NCI-H510A (cell line): ENCODE data around the gene SOWAHC.
"Not testable (repeated sequence)": the region's sequence is repeated elsewhere in the genome, so short reads cannot be mapped to it uniquely, and the experiment has no call there.

Experiments
- DNase-seq: peaks from one replicate; lab custom pipeline; 2025; lab: John Stamatoyannopoulos, UW

Gene SOWAHC, protein sequence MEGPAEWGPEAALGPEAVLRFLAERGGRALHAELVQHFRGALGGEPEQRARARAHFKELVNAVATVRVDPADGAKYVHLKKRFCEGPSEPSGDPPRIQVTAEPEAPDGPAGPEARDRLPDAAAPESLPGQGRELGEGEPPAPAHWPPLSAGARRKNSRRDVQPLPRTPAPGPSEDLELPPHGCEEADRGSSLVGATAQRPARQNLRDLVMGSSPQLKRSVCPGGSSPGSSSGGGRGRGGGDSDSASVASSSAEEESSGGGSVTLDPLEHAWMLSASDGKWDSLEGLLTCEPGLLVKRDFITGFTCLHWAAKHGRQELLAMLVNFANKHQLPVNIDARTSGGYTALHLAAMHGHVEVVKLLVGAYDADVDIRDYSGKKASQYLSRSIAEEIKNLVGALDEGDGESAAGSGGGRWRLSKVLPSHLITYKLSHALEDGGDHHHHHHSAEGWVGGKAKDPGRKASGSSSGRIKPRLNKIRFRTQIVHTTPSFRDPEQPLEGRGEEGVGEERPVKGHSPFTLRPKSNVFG

DNA sequence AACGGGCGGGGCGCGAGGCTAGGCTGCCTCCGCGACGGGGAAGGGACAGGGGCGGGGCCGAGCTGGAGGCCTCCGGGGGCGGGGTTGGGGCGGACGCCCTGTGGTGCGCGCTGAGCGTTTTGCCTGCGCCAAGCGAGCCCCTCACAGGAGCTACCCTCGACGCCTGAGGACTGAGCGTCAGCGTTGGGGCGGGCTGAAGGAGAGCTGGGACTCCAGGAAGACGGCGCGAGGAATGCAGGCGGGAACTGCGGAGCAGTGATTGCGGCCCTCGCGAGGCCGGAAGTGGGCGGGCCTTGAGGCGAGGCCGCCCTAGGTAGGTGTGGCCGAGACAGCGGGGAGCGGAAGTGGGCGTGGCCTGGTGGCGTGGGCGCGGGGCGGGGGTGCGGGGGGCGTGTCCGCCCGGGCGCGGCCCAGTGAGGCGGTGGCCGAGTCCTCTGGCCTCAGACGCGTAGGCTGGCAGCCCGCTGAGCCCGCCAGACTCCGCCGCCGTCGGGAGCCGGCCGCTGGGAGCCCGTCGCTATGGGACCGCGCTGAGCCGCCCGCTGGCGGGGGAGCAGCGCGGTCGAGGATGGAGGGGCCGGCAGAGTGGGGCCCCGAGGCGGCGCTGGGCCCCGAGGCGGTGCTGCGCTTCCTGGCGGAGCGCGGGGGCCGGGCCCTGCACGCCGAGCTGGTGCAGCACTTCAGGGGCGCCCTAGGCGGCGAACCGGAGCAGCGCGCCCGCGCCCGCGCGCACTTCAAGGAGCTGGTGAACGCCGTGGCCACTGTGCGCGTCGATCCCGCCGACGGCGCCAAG lies at the start of gene SOWAHC, which contains the start of gene SEPTIN10:
Gene SOWAHC, plus strand, starts transcription at position 443 of the 793 bp plus-strand sequence. Its CDS starts 126 bp downstream, at position 569.
Gene SEPTIN10, minus strand, starts transcription at position 45 of the 793 bp plus-strand sequence. CDS start 139 bp downstream, outside the sequence.
- peak; percentile 96 for DNase-seq

DNA sequence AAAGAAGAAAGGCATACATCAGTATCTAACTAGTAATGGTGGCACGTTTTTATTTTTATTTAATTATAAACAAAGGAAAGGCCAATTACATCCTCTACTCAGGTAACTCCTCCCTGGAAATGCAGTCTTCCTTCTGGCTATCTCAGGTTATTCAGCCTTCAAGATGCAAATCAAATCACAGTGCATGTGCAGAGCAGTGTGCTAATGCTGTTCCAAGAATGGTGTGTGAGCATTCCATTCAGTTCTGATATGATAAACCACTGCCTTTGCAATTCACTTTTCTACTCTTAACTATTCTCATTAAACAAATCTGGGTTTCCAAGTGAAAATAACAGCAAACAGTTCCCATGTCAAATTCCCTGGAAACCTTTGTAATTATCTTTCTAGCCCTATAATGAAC lies 38.8 kb upstream of the SOWAHC start:
- DNase-seq, result no peak

DNA sequence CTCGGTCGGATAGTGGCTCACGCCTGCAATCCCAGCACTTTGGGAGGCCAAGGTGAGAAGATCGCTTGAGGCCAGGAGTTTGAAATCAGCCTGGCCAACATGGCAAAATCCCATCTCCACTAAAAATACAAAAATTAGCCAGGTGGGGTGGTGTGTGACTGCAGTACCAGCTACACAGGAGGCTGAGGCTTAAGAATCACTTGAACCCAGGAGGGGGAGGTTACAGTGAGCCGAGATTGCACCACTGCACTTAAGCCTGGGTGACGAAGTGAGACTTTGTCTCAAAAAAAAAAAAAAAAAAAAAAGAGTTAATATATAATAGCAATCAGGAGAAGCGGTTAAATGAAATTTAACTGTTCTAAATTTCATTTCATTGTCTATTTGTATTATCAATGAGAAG lies 36.5 kb upstream of the SOWAHC start:
- DNase-seq, result not testable (repeated sequence)

DNA sequence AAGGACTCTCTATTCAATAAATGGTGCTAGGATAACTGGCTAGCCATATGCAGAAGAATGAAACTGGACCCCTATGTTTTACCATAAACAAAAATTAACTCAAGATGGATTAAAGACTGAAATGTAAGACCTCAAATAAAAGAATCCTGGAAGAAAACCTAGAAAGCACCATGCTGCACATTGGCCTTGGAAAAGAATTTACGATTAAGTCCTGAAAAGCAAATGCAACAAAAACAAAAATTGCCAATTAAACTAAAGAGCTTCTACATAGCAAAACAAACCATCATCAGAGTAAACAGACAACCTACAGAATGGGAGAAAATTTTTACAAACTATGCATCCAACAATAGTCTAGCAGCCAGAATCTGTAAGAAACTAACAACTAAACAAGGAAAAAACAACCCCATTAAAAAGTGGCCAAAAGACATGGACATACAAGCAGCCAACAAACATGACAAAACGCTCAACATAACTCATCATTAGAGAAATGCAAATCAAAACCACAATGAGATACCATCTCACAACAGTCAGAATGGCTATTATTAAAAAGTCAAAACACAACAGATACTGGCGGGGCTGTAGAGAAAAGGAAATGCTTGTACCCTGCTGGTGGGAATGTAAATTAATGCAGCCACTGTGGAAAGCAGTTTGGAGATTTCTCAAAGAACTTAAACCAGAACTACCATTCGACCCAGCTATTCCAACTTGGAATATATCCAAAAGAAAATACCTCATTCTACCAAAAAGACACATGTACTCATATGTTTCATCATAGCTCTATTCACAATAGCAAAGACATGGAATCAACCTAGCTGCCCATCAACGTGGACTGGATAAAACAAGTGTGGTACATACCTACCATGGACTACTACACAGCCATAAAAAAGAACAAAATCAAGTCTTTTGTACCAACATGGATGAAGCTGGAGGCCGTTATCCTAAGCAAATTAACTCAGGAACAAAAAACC lies 31.0 kb upstream of the SOWAHC start:
- DNase-seq, result no peak

DNA sequence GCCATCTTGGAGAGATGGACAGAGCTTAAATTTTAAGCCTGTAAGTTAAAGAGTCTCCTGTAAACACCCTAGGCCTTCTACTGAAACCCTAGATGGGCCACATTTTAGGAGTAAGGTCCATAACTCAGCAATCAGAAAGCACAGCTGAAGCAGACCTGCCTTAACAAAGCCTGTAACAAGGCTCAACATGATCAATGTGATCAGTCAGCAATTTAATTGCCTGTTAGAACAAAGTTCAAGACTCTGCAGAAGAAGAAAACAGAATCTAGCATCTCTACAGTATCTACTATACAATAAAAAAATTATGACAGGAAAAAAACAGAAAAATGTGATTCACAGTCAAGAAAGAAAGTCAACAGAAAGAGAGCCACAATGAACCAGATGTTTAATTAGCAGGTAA lies 27.5 kb upstream of the SOWAHC start:
- DNase-seq, result no peak

DNA sequence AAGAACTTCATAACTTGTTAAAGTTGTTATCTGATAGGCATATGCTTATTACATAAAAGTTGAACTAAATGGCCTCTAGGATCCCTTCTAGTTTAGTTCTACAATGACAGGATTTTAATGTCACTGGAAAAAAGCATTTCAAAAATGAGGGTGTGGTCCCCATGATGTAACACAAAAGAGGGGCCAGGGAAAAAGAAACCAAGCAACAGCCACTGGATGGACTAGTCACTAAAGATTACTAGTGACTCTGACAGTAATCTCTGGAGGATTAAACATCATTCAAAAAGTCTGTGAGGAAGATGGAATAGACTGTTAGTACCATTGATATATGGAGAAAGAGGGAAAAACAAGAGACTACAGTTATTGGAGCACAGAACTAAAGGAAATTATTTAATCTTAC lies 23.0 kb upstream of the SOWAHC start:
- DNase-seq, result no peak

DNA sequence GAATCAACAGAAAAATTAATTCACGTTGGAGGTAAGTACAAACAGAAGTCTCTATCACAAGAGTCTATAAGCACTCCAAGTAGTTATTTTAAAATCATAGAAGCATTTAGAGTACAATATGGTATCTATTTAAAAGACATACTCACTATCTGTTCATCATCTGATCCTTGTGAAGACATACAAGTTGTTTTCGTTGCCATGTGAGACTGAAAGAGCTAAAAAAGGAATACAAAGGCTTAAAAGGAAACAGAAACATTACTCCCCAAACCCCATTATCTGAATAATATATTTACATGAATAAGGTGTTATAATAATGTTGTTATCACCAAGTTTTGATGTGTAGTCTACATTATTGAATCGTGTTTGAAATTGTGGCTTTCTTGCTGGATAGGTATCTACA lies 21.3 kb upstream of the SOWAHC start:
- no peak for DNase-seq

DNA sequence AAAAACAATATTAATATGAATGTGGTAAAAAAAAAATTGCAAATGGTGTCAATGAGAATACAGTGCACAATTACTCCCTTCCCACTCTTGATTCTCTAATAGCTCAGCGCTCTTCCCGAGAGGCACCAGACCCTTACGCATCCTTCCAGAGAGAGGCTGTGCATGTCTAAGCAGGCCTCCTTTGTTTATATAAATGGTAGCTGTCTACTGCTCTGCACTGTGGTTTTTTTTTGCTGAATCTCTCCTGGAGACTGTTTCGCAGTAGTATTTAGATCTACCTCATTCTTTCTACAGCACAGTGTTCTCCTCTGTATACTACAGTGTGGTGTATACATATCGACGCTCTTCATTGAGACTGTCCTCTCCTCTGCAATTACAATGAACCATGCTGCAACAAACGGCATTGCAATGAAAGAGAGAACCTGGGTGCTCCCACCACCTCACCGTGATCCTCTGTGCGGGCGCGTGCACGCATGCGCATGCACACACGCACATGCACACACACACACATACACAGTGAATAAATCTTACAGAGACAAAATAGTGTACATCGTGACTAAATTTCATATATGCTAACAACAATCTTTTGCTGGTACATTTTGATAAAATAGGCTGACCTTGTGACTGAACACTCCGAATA lies 19.8 kb upstream of the SOWAHC start:
- DNase-seq, result no peak

DNA sequence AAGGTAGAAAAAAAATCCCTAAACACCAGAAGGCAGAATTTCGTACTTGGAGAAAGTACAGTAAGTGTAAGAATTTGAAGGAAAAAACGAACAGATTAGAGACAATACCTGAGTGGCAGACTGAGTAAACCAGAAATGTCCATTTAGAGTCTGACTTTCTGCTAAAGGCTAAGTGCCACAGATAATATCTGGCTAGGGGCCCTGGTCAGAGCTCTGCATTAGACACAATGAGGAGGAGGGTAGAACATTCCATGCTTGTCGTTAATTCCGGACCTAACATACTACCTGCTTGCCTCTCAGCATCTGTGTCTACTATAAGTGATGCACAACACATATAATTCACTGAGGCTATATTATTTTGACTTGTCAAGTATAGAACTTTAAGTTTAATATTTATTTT lies 18.5 kb upstream of the SOWAHC start:
- DNase-seq, result no peak

DNA sequence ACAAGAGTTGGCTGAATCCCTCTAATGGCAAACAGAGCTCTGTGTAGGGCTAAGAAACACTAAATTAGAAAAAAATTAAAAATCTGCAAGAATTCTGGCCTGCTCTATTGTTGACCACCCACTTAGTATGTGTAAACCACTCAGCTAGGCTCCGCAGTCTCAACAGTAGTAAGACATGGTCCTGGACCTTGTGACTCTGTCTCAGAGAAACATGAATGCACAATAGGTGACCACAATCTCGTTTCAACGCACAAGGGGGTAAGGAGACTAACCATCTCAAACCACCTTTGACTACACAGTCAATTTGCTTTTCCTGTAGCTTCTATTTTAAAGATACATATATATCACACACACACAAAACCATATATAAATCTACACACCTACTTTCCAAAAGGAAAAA lies 16.9 kb upstream of the SOWAHC start:
- no peak for DNase-seq

DNA sequence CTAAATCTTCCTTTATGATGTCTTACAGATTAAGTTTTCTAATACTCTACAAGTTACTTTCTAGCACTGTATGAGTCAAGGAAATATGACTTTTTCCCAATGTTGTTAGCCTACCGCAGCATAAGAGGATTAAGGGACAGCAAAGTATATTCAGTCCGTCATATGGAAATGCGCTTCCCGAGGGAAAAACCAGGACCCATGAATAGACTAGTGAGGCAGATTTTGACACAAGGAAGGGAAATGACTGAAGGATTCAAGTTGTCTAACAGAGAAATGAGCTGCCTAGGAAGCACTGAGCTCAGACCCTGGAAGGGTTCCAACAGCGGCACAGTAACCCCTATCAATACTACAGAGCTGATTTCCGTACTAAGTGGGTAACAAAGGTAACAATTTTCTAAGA lies 12.4 kb upstream of the SOWAHC start:
- DNase-seq, result no peak

DNA sequence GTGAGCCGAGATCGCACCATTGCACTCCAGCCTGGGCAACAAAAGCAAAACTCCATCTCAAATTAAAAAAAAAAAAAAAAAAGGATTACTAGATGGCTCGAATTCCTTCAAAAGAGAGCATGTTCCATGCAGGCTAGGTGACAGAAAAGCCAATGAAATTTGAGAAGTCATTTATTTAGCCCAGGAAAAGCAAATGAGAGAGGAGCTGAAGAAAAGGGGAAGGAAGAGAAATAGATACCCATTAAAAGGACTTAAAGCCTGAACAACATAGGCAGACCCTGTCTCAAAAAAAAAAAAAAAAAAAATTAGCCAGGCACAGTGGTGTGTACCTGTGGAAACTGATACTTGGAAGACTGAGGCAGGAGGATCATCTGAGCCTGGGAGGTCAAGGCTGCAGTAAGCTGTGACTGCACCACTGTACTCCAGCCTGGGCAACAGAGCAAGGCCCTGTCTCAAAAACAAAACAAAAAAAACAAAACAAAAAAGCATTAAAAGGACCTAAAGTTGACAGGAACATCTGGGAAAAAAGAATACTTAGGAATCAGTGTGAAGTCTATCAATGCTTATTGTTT lies 11.5 kb upstream of the SOWAHC start:
- DNase-seq, result no peak

DNA sequence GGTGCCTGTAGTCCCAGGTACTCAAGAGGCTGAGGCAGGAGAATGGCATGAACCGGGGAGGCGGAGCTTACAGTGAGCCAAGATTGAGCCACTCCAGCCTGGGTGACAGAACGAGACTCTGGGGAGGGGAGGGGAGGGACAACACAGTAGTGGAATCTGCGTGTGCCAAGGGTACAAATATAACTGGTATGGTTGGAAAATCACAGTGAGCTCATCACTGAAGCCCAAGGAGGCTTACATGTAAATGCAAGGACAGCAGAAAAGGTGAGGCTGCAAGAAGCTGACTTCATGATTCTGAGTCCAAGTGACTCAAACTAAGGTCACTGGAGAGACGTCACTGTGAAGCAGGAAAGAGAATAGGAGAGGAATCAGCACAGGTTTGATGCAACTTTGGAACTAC lies 9.6 kb upstream of the SOWAHC start:
- DNase-seq, result no peak

DNA sequence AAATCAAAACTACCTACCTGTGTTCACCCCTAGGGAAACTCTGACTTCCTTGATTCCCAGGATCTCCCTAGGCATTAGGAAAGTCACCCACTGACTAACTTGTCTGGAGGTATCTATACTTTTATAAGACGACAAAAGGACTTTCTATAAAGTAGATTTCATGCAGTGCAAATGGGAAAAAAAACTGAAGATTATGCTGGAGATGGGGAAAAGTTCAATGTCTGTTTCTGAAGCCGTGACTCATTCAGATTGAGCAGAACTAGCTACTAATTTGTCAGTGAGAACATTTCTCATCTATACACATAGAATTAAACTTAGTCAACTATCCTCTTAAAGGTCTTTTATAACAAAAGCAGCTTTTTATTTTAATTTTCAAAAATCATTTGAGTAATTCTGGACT lies 6.4 kb upstream of the SOWAHC start:
- DNase-seq, result no peak

DNA sequence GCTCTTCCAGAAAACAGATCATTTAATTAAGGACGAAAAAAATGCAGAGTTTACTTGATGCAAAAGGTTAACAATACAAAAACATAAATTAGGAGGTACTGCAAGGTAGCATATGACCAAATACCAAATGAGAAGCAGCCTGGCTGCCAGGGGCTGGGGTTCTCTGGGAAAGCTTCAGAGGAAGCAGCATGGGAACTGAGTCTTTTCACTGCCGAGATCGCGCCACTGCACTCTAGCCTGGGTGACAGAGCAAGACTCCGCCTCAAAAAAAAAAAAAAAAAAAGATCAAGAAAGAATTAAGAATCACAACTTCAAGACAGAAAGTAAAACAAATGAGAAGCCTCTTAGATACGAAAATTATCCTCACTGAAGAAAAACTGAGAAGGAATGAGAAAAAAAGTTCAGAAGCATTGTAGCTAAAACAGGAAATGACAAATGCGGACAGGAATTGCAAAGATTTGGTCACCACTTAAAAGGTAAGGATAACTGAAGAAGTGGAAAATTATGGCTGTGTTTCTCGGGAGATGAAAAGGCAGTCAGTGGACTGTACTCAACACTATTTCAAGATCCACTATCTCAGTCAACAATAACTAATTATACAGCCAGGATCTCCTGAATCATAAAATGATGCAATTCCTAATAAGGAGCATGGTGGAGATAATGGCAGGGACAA lies 4.7 kb upstream of the SOWAHC start:
- no peak for DNase-seq

DNA sequence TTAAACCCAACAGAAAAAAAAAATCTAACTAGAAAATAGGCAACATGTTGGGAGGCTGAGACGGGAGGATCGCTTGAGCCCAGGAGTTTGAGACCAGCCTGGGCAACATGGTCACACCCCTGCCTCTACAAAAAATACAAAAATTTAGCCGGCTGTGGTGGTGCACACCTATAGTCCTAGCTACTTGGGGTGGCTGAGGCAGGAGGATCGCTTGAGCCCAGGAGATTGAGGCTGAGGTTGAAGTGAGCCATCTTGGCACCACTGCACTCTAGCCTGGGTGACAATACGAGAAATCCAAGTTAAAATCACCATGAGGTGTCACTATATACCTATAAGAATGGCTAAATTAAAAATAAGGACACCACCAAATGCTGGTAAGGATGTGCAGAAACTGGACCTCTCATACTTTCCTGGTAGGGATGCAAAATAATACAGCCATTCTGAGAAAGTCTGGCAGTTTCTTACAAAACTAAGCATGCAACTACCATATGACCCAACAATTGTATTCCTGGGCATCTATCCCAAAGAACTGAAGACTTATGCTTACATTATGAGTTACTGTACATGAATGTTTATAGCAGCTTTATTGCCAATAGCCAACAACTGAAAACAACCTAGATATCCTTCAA lies 2.6 kb upstream of the SOWAHC start:
- no peak for DNase-seq

DNA sequence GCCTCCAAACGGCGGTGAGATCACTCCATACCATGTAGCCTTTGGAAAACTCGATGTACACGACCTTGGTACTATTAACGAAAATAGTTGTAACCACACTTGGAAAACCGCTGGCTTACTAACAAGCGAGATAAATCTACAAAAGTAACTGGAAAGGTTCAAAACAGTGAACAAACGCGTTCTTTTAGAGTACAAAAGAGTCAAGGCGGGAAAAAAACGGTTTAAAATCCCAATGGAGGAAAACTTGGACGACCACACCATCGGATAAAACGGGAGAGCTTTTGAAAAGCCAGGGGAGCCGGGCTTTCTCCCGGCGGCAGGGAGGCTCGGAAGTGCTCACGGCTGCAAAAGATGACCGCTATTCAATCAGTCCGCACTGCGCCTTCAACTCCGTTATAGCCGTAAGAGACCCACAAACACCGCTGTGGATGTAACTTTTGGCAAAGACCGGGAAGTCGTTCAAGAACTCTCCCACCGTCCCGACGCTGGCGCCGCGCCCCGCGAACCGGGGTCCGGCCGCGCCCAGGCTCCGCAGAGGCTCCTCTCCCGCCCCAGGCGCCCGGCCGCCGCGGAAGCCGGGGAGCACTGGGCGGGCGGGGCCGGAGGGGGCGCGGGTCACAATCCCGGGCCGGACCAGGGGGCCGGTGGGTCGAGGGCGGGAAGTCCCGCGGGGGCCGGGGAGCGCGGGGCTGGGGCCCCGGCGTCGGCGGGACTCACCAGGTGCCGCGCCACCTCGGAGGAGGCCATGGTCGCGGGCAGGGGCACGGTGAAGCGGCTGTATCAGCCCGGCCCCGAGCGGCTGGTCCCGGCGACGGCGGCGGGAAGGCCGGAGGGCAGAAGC lies 863 bp upstream of the SOWAHC start:
- no peak for DNase-seq

DNA sequence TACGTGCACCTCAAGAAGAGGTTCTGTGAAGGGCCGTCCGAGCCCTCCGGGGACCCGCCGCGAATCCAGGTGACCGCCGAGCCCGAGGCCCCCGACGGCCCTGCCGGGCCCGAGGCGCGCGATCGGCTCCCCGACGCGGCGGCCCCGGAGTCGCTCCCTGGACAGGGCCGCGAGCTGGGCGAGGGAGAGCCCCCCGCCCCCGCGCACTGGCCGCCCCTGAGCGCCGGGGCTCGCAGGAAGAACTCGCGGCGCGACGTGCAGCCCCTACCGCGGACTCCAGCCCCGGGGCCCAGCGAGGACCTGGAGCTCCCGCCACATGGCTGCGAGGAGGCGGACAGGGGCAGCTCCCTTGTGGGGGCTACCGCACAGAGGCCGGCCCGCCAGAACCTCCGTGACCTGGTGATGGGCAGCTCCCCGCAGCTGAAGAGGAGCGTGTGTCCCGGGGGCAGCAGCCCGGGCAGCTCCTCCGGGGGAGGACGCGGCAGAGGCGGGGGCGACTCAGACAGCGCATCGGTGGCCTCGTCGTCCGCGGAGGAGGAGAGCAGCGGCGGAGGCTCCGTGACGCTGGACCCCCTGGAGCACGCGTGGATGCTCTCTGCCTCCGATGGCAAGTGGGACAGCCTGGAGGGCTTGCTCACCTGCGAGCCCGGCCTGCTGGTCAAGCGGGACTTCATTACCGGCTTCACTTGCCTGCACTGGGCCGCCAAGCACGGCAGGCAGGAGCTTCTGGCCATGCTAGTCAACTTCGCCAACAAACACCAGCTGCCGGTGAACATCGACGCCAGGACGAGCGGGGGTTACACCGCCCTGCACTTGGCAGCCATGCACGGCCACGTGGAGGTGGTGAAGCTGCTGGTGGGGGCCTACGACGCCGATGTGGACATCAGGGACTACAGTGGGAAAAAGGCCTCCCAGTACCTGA lies 812 bp downstream of the SOWAHC start:
- DNase-seq, result peak; percentile 24
